HCT116 (cell line): ENCODE measurements around the gene ZBED2. TPM values are rescaled to one million over a fixed set of nuclear protein-coding genes. Genes with fewer than 3 reads are reported as not detected.

ENCODE experiments used
- ATAC-seq: fragments of 200-7000 bp; cut with Tn5 transposase; 2 replicates; pipeline ENCODE4 v1.9.1; 2020; ENCODE audit warnings: mild to moderate bottlenecking, moderate library complexity
- BruUV-seq: library from RNA; stranded (reverse); fragments of 400-500 nt; replicated peaks from 2 replicates; lab custom pipeline; 2021; lab: Mats Ljungman, UMichigan
- CTCF ChIA-PET: fragments of 300-600 bp; sonication (Branson Sonifier 250); formaldehyde crosslinking; loops from one replicate; lab custom pipeline; 2021; ENCODE audit warnings: antibody characterized with exemption; lab: Charles Lee
- POLR2A ChIA-PET: fragments of 300-600, 350-600 bp; sonication (Branson Sonifier 250); formaldehyde crosslinking; loops from one replicate; lab custom pipeline; 2021; ENCODE audit warnings: antibody characterized with exemption; lab: Charles Lee
- RAD21 ChIA-PET, 2 experiments: fragments of 300-600 bp; sonication (Branson Sonifier 250); formaldehyde crosslinking; loops; one replicate each; lab custom pipeline; 2023; ENCODE audit warnings: low total read pairs in 2 of 2; ENCODE audit not compliant: uncharacterized antibody in 2 of 2, unreplicated experiment in 2 of 2, low non-redundant PET in 1 of 2; lab: Charles Lee
- DNase-seq: peaks from one replicate; pipeline ENCODE4 v3.0.0-alpha.2; 2010; ENCODE audit warnings: low read depth, low spot score
- H2AFZ ChIP-seq: fragments of 200-600 bp; shearing (Covaris generic), sonication (generic); 2 replicates; pipeline ENCODE4 v1.6.1; 2017; ENCODE audit warnings: low read depth, mixed run types, mixed read lengths, antibody characterized with exemption, low read length; ENCODE audit not compliant: poor library complexity, severe bottlenecking
- H3K27ac ChIP-seq: 2 replicates; pipeline ENCODE4 v1.5.1; 2012; ENCODE audit warnings: low read depth, low read length
- H3K27me3 ChIP-seq: fragments of 200-600 bp; sonication (generic); 2 replicates; pipeline ENCODE4 v1.6.1; 2016; ENCODE audit warnings: mixed run types, low read length, mixed read lengths; ENCODE audit not compliant: insufficient read depth
- H3K36me3 ChIP-seq, 2 experiments: fragments of 200-500 bp in 1 of 2; fragments of 200-600 bp in 1 of 2; sonication (Bioruptor generic) in 1 of 2; sonication (generic) in 1 of 2; 2 replicates each; pipeline versions ENCODE4 v1.5.1 to v1.6.1; 2014 to 2016; ENCODE audit warnings: low read length in 2 of 2, inconsistent platforms in 1 of 2, mixed read lengths in 1 of 2, mixed run types in 1 of 2; ENCODE audit not compliant: insufficient read depth in 2 of 2, control insufficient read depth in 1 of 2
- H3K4me1 ChIP-seq, 2 experiments: fragments of 200-600 bp in 1 of 2; sonication (generic) in 1 of 2; 2 replicates each; pipeline versions ENCODE4 v1.5.1 to v1.6.1; 2012 to 2017; ENCODE audit warnings: low read length in 2 of 2, inconsistent platforms in 1 of 2, mild to moderate bottlenecking in 1 of 2, mixed read lengths in 1 of 2, mixed run types in 1 of 2, moderate library complexity in 1 of 2; ENCODE audit not compliant: insufficient read depth in 2 of 2, control insufficient read depth in 1 of 2
- H3K4me2 ChIP-seq: fragments of 200-600 bp; sonication (generic); 2 replicates; pipeline ENCODE4 v1.6.1; 2017; ENCODE audit warnings: mixed run types, low read length, mixed read lengths
- H3K4me3 ChIP-seq, 2 experiments: fragments of 200-600 bp in 1 of 2; sonication (generic) in 1 of 2; replicated peaks in 1 of 2; 2 replicates each; pipeline ENCODE4 v1.5.1; 2011 to 2016; ENCODE audit warnings: low read length in 2 of 2, control low read depth in 1 of 2, low read depth in 1 of 2, mild to moderate bottlenecking in 1 of 2, mixed read lengths in 1 of 2, mixed run types in 1 of 2
- H3K79me2 ChIP-seq: fragments of 200-600 bp; sonication (generic); 2 replicates; pipeline ENCODE4 v1.6.1; 2017; ENCODE audit warnings: mild to moderate bottlenecking, mixed run types, low read length, moderate library complexity, mixed read lengths; ENCODE audit not compliant: insufficient read depth
- H3K9ac ChIP-seq: fragments of 200-600 bp; sonication (generic); 2 replicates; pipeline ENCODE4 v1.6.1; 2016; ENCODE audit warnings: low read length, mixed read lengths
- H3K9me2 ChIP-seq: fragments of 200-600 bp; sonication (generic), shearing (Covaris generic); 2 replicates; pipeline ENCODE4 v1.6.1; 2017; ENCODE audit warnings: mixed run types, mild to moderate bottlenecking, moderate library complexity; ENCODE audit not compliant: insufficient read depth
- H3K9me3 ChIP-seq, 2 experiments: fragments of 200-500 bp in 1 of 2; fragments of 200-600 bp in 1 of 2; sonication (Bioruptor generic) in 1 of 2; sonication (generic) in 1 of 2; 2 replicates each; pipeline ENCODE4 v1.6.1; 2014 to 2017; ENCODE audit warnings: low read length in 2 of 2, mixed read lengths in 2 of 2, inconsistent platforms in 1 of 2, low read depth in 1 of 2, mild to moderate bottlenecking in 1 of 2, mixed run types in 1 of 2, moderate library complexity in 1 of 2; ENCODE audit not compliant: control insufficient read depth in 1 of 2, insufficient read depth in 1 of 2
- H4K20me1 ChIP-seq: fragments of 200-600 bp; sonication (generic), shearing (Covaris generic); 2 replicates; pipeline ENCODE4 v1.6.1; 2017; ENCODE audit warnings: mixed run types, mild to moderate bottlenecking, moderate library complexity; ENCODE audit not compliant: insufficient read depth
- ATF3 ChIP-seq: IDR thresholded peaks from 2 replicates; pipeline ENCODE4 v1.6.1; 2012
- CEBPB ChIP-seq: IDR thresholded peaks from 2 replicates; pipeline ENCODE4 v1.6.1; 2012; ENCODE audit warnings: low read depth
- EGR1 ChIP-seq: IDR thresholded peaks from 2 replicates; pipeline ENCODE4 v1.6.1; 2012; ENCODE audit warnings: low read depth
- EZH2 ChIP-seq: fragments of 200-600 bp; sonication (generic); IDR thresholded peaks from 2 replicates; pipeline ENCODE4 v1.6.1; 2017; ENCODE audit warnings: antibody characterized with exemption, mixed run types
- EZH2phosphoT487 ChIP-seq: fragments of 200-600 bp; IDR thresholded peaks from 2 replicates; pipeline ENCODE4 v1.6.1; 2018; ENCODE audit warnings: antibody characterized with exemption, borderline replicate concordance
- FOSL1 ChIP-seq: IDR thresholded peaks from 2 replicates; pipeline ENCODE4 v1.6.1; 2012; ENCODE audit warnings: low read depth
- JUND ChIP-seq: IDR thresholded peaks from 2 replicates; pipeline ENCODE4 v1.6.1; 2012
- RAD21 ChIP-seq: IDR thresholded peaks from 2 replicates; pipeline ENCODE4 v1.6.1; 2012; ENCODE audit warnings: low read depth, mild to moderate bottlenecking
- REST ChIP-seq: IDR thresholded peaks from 2 replicates; pipeline ENCODE4 v1.6.1; 2012; ENCODE audit warnings: low read depth
- SIN3A ChIP-seq: IDR thresholded peaks from 2 replicates; pipeline ENCODE4 v1.6.1; 2012; ENCODE audit warnings: low read depth
- SP1 ChIP-seq: IDR thresholded peaks from 2 replicates; pipeline ENCODE4 v1.6.1; 2012; ENCODE audit warnings: low read depth
- SRF ChIP-seq: IDR thresholded peaks from 2 replicates; pipeline ENCODE4 v1.6.1; 2012; ENCODE audit warnings: low read depth
- TCF7L2 ChIP-seq: IDR thresholded peaks from 2 replicates; pipeline ENCODE4 v1.7.0; 2011; ENCODE audit warnings: borderline replicate concordance, inconsistent platforms; ENCODE audit not compliant: insufficient read depth, insufficient read length; ENCODE audit errors: extremely low read depth
- YY1 ChIP-seq: IDR thresholded peaks from 2 replicates; pipeline ENCODE4 v1.6.1; 2011; ENCODE audit warnings: low read length, low read depth, moderate library complexity, mild to moderate bottlenecking; ENCODE audit not compliant: insufficient replicate concordance; ENCODE audit errors: extremely low read depth
- ZFX ChIP-seq: fragments of 450-650 bp; IDR thresholded peaks from 2 replicates; pipeline ENCODE4 v1.6.1; 2017
- ZNF274 ChIP-seq: fragments of 200-500 bp; sonication (Bioruptor generic); IDR thresholded peaks from 2 replicates; pipeline ENCODE4 v1.6.1; 2014; ENCODE audit warnings: mild to moderate bottlenecking, low read depth, low read length, inconsistent platforms
- intact Hi-C: fragments of 100-400 bp; cut with micrococcal nuclease; formaldehyde crosslinking; loops from 2 replicates; pipeline ENCODE4 v1.10.0; 2022
- total RNA-seq: library from RNA; stranded (reverse); gene quantifications from one replicate; pipeline ENCODE4 v1.2.1, GENCODE V29; 2021; ENCODE audit not compliant: unreplicated experiment
- TF ChIP-seq, protein P1 (sequence below): IDR thresholded peaks from 2 replicates; pipeline ENCODE4 v1.6.1; 2011; ENCODE audit warnings: mild to moderate bottlenecking, low read length, moderate library complexity; ENCODE audit not compliant: insufficient replicate concordance; ENCODE audit errors: extremely low read depth

The ZBED2 gene
- total RNA-seq, 1 experiment from 2014 or later = 16.1 TPM

DNA sequence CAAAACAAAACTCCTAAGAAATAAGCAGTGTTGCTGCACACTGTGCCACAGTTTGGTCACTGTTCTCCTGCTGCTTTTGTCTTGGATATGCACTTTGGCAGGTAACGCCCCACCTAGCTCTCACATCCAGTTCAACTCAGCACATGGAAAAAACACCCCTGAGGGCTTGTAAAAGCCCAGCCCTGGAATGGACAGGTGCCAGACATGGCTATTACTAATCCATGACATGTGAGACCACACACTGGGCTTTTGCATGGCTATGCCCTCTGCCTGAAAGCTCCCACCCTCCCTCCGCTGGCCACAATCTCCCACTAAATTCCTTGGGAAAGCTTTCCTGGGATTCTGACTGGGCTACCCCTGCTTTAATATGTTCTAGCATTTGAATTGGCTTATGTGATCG lies 24.7 kb upstream of the ZBED2 start:
- peak overlapping the region; percentile 17; the same call in 1 of the 2 replicates for H3K4me2 ChIP-seq
- TF ChIP-seq JUND = no peak
- TF ChIP-seq ZNF274 = no peak
- TF ChIP-seq CEBPB = no peak
- no peak for TF ChIP-seq ATF3
- peak; percentile 34 for TF ChIP-seq TCF7L2
- TF ChIP-seq ZFX = no peak
- H3K9me3 ChIP-seq = peaks cover 0 to 14% of the 10 kb centered on the region in 2 experiments; a peak in 1 of 4 replicates
- H3K27ac ChIP-seq = no peak overlapping the region
- H3K79me2 ChIP-seq = no peaks in the 10 kb centered on the region
- peak overlapping the region; percentile 4; the same call in 1 of the 2 replicates for H3K9ac ChIP-seq
- H4K20me1 ChIP-seq = no peaks in the 10 kb centered on the region
- no peak overlapping the region for H3K4me3 ChIP-seq
- no peak overlapping the region for H2AFZ ChIP-seq
- peaks cover 0 to 20% of the 10 kb centered on the region in 2 experiments; a peak in 2 of 4 replicates for H3K4me1 ChIP-seq
- intact Hi-C loops = no loop called here
- peak; percentile 46 for ATAC-seq
- POLR2A ChIA-PET = no interaction called here
- no TSS peak for BruUV-seq
- H3K36me3 ChIP-seq = no peaks in the 10 kb centered on the region
- H3K27me3 ChIP-seq = no peaks in the 10 kb centered on the region
- no peak for DNase-seq
- RAD21 ChIA-PET = no interaction called here
- CTCF ChIA-PET = no interaction called here
- H3K9me2 ChIP-seq = no peaks in the 10 kb centered on the region

GRCh38 chr3:111618945-111619344 lies 23.8 kb upstream of the ZBED2 start:
- intact Hi-C loops = no loop called here
- CTCF ChIA-PET = no interaction called here
- H3K9me2 ChIP-seq = no peaks in the 10 kb centered on the region
- H3K36me3 ChIP-seq = no peaks in the 10 kb centered on the region
- RAD21 ChIA-PET = no interaction called here
- no peak overlapping the region for H3K4me2 ChIP-seq
- peaks cover 0 to 20% of the 10 kb centered on the region in 2 experiments; a peak in 2 of 4 replicates for H3K4me1 ChIP-seq
- H3K27me3 ChIP-seq = no peaks in the 10 kb centered on the region
- H3K4me3 ChIP-seq = no peak overlapping the region
- H3K27ac ChIP-seq = no peak overlapping the region
- BruUV-seq = no TSS peak
- H3K9me3 ChIP-seq = peaks cover 0 to 14% of the 10 kb centered on the region in 2 experiments; a peak in 1 of 4 replicates
- H3K79me2 ChIP-seq = no peaks in the 10 kb centered on the region
- POLR2A ChIA-PET = no interaction called here
- no peak for DNase-seq
- no peak for ATAC-seq
- H3K9ac ChIP-seq = no peak overlapping the region
- no peaks in the 10 kb centered on the region for H4K20me1 ChIP-seq
- H2AFZ ChIP-seq = no peak overlapping the region
- TF ChIP-seq SRF (no peak), SP1 (no peak), RAD21 (no peak), EZH2phosphoT487 (no peak), SIN3A (no peak), YY1 (no peak), EGR1 (no peak), FOSL1 (no peak), TCF7L2 (no peak), REST (no peak), EZH2 (no peak)
- TF ChIP-seq, protein P1, sequence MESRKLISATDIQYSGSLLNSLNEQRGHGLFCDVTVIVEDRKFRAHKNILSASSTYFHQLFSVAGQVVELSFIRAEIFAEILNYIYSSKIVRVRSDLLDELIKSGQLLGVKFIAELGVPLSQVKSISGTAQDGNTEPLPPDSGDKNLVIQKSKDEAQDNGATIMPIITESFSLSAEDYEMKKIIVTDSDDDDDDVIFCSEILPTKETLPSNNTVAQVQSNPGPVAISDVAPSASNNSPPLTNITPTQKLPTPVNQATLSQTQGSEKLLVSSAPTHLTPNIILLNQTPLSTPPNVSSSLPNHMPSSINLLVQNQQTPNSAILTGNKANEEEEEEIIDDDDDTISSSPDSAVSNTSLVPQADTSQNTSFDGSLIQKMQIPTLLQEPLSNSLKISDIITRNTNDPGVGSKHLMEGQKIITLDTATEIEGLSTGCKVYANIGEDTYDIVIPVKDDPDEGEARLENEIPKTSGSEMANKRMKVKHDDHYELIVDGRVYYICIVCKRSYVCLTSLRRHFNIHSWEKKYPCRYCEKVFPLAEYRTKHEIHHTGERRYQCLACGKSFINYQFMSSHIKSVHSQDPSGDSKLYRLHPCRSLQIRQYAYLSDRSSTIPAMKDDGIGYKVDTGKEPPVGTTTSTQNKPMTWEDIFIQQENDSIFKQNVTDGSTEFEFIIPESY = no peak
